Measurements from ENCODE around the gene SPEM3.

Gene SPEM3

DNA sequence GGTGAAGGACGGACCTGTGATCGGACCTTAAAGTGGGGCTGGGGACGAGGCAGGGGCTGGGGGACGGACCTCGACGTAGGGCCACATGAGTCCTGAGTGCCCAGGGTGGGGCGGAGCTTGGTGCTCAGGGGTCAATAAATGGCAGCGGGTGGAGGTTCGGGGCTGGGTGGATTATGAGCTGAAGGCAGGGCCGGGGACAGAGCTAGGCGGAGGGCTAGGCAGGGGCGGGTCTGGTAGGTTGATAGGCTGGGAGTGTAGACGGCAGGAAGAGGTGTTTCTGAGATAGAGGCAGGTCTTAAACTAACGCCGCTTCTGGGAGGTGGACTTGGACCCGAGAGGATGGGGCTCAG is 16.9 kb downstream of the SPEM3 start:
- no peak for DNase-seq (ENCODE audit: low read depth, low spot score)
- Histone ChIP-seq H3K9ac (ENCODE audit: insufficient read length, low read depth) (peak overlapping the region; percentile 50), H3K9me3 (ENCODE audit: insufficient read depth, low read length) (no peaks in the 10 kb centered on the region), H3K27me3 (ENCODE audit: insufficient read depth, insufficient read length) (peaks cover 29% of the 10 kb centered on the region), H3K4me3 (ENCODE audit: insufficient read length, low read depth) (peak overlapping the region; percentile 42), H3K36me3 (ENCODE audit: insufficient read depth, insufficient read length, low read length) (no peaks in the 10 kb centered on the region), H3K4me1 (ENCODE audit: insufficient read depth, insufficient read length) (peaks cover 4% of the 10 kb centered on the region)
- no peak for TF ChIP-seq YY1 (IDR thresholded peaks at IDR 0.05; ENCODE audit: insufficient read depth, insufficient read length)

DNA sequence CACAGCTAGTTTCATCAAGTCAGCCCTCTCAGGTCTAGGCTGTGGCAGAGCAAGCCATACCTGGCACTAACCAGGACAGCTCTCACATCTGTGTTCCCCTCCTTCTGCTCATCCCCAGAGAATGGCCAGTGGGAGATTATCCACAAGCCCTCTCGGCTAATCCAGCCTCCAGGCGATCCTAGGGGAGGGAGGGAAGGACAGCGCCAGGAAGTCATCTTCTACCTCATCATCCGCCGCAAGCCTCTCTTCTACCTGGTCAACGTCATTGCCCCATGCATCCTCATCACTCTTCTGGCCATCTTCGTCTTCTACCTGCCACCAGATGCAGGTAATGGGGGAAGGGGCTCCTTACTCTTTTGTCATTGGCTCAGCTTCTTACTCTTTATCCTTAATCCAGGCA is 19.8 kb downstream of the SPEM3 start:
- Histone ChIP-seq H3K4me3 (ENCODE audit: insufficient read length, low read depth) (no peak overlapping the region), H3K9ac (ENCODE audit: insufficient read length, low read depth) (no peak overlapping the region), H3K9me3 (ENCODE audit: insufficient read depth, low read length) (no peaks in the 10 kb centered on the region), H3K36me3 (ENCODE audit: insufficient read depth, insufficient read length, low read length) (no peaks in the 10 kb centered on the region), H3K4me1 (ENCODE audit: insufficient read depth, insufficient read length) (peaks cover 2% of the 10 kb centered on the region), H3K27me3 (ENCODE audit: insufficient read depth, insufficient read length) (peaks cover 12% of the 10 kb centered on the region)
- no peak for DNase-seq (ENCODE audit: low read depth, low spot score)
- TF ChIP-seq SUZ12 (IDR thresholded peaks at IDR 0.05; ENCODE audit: extremely low read depth, insufficient read depth, insufficient read length) (no peak), YY1 (IDR thresholded peaks at IDR 0.05; ENCODE audit: insufficient read depth, insufficient read length) (no peak), ZNF274 (IDR thresholded peaks at IDR 0.05; ENCODE audit: low read depth, low read length) (no peak)

DNA sequence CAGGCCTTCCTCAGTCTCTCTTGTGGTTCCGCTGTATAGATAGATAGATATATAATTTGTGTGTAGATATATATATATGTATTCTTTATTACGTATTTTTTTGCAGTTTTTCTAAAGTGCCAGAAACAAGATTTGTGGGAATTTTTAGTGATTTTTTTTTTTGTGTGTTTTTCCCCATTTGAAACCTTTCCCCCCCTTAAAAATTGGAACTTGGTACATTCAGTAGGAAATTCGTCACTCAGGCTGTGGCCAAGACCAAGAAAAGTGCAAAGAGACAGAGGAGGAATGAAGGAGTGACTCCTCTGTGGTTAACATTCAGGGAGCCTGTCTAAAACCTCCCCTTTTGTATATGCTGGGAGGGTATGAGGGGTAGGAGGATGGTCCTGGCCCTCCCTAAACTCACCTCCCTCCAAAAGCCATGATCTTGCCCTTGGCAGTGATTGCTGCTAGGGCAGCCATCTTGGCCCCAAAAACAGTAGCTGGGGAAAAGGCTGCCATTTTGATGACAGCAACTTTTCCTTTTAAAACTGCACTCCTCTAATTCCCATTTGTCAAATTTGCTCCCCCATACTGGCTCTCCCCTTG is 31.4 kb downstream of the SPEM3 start:
- Histone ChIP-seq H3K4me1 (ENCODE audit: insufficient read depth, insufficient read length) (peaks cover 10% of the 10 kb centered on the region), H3K36me3 (ENCODE audit: insufficient read depth, insufficient read length, low read length) (peaks cover 18% of the 10 kb centered on the region), H3K27me3 (ENCODE audit: insufficient read depth, insufficient read length) (no peaks in the 10 kb centered on the region), H3K9me3 (ENCODE audit: insufficient read depth, low read length) (no peaks in the 10 kb centered on the region), H3K4me3 (ENCODE audit: insufficient read length, low read depth) (no peak overlapping the region), H3K9ac (ENCODE audit: insufficient read length, low read depth) (no peak overlapping the region)
- DNase-seq (ENCODE audit: low read depth, low spot score): no peak
- TF ChIP-seq SUZ12 (IDR thresholded peaks at IDR 0.05; ENCODE audit: extremely low read depth, insufficient read depth, insufficient read length) (no peak), ZNF274 (IDR thresholded peaks at IDR 0.05; ENCODE audit: low read depth, low read length) (no peak)

DNA sequence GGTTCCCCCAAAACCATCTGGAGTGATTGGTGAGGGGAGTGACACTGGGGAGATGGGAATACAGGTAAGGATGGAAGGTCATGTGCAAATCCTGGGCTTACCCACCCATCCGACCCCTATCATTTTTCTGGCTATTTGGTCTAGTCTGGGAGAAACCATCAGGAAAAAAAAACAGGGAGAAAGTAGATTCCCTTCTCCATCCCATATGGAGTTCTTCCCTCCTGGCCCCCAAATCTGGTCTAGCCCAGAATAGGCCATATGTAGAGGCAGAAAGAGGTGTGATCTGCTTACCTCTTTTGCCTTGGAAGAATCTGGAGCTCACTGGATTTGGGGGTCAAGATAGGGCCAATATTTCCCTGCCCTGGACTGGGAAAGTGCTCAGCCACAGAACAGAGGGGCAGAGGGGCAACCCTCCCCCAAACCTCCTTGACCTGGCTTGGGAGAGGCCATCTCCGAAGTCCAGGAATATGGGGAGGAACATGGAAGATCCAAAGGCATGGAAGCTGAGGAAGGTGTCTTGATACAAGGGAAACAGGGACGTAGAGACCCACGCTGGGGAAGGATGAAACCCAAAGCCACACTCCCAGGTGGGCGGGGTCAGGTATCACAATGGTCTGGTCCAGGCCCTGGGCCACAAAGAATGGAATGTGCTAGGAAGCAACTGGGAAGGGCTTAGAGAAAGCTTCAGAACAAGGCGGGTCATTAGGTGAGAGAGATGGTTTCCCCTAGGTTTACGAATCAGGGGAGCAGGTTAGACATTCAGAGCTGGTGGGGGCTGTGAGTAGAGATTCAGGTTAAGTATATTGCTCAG is 32.4 kb downstream of the SPEM3 start:
- TF ChIP-seq SUZ12 (IDR thresholded peaks at IDR 0.05; ENCODE audit: extremely low read depth, insufficient read depth, insufficient read length) (no peak), ZNF274 (IDR thresholded peaks at IDR 0.05; ENCODE audit: low read depth, low read length) (no peak), YY1 (IDR thresholded peaks at IDR 0.05; ENCODE audit: insufficient read depth, insufficient read length) (no peak)
- no peak overlapping the region for H3K9ac ChIP-seq (ENCODE audit: insufficient read length, low read depth)
- H3K4me1 ChIP-seq (ENCODE audit: insufficient read depth, insufficient read length): peaks cover 13% of the 10 kb centered on the region
- H3K27me3 ChIP-seq (ENCODE audit: insufficient read depth, insufficient read length): no peaks in the 10 kb centered on the region
- no peak overlapping the region for H3K4me3 ChIP-seq (ENCODE audit: insufficient read length, low read depth)
- peaks cover 22% of the 10 kb centered on the region for H3K36me3 ChIP-seq (ENCODE audit: insufficient read depth, insufficient read length, low read length)
- DNase-seq (ENCODE audit: low read depth, low spot score): no peak
- H3K9me3 ChIP-seq (ENCODE audit: insufficient read depth, low read length): no peaks in the 10 kb centered on the region

DNA sequence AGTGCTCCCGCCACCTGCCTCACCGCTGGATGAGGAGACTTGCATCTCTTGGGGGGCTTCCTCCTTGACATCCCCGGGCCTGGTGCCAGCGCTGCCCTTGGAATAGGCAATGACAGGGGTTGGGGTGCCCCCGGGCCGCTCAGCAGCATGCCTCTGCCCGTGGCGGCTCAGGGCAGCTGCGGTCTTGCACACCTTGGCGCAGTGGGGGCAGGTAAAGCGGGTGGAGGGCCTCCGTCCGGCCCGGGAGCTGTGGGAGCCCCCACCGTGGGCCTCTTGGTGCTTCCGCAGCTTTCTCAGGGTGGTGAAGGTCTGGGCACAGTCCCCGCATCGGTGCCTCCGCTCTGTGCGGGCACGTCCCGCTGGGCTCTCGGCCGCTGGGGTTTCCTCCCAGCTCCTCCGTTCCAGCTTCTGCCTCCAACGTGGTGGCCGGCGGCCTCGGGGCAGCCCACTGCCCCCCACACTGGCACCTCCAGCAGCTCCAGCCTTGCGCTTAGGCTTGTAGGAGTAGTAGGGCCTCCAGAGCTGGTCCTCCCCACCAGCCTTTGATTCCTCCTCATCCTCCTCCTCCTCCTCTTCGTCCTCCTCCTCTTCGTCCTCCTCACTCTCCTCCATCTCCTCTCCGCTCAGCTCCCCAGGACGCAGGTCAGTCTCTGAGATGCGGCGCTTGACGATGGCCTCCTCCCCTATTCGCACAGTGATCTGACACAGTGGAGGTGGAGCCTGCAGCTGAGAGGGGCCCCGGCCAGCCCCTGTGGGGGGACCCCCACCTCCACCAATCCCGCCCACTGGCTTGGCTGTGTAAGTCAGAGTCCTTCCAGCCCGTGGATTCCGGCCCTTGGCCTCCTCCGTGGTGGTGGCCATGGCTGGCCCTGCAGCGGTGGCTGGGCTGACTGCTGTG is 34.1 kb downstream of the SPEM3 start:
- H3K4me1 ChIP-seq (ENCODE audit: insufficient read depth, insufficient read length): peaks cover 10% of the 10 kb centered on the region
- H3K9me3 ChIP-seq (ENCODE audit: insufficient read depth, low read length): no peaks in the 10 kb centered on the region
- no peak overlapping the region for H3K9ac ChIP-seq (ENCODE audit: insufficient read length, low read depth)
- H3K36me3 ChIP-seq (ENCODE audit: insufficient read depth, insufficient read length, low read length): peaks cover 30% of the 10 kb centered on the region
- TF ChIP-seq YY1 (IDR thresholded peaks at IDR 0.05; ENCODE audit: insufficient read depth, insufficient read length): no peak
- no peak overlapping the region for H3K4me3 ChIP-seq (ENCODE audit: insufficient read length, low read depth)
- no peak for DNase-seq (ENCODE audit: low read depth, low spot score)
- H3K27me3 ChIP-seq (ENCODE audit: insufficient read depth, insufficient read length): no peaks in the 10 kb centered on the region

DNA sequence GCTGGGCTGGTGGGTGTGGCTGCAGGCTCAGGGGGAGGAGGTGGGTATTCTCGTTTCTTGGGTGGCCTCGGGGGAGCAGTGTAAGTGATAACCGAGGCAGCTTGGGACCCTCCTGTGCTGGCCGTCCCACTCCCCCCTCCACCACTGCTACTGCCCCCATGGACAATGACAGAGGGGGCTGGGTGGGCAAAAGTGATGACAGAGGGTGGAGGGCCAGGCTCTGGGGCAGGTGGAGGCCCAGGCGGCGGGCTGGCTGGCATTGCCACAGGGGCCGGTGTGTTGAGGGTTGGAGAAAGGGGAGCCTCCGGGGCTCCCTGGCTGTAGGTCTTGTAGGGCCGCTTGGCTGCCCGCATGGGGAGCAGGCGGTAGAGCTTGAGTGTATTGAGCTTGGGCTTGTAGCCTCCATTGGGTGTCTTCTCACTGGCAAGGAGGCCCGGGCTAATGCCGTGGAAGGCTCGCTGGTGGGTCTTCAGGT is 34.8 kb downstream of the SPEM3 start:
- TF ChIP-seq YY1 (IDR thresholded peaks at IDR 0.05; ENCODE audit: insufficient read depth, insufficient read length): no peak
- no peak for TF ChIP-seq SUZ12 (IDR thresholded peaks at IDR 0.05; ENCODE audit: extremely low read depth, insufficient read depth, insufficient read length)
- no peak for TF ChIP-seq ZNF274 (IDR thresholded peaks at IDR 0.05; ENCODE audit: low read depth, low read length)
- no peak overlapping the region for H3K9ac ChIP-seq (ENCODE audit: insufficient read length, low read depth)
- no peaks in the 10 kb centered on the region for H3K27me3 ChIP-seq (ENCODE audit: insufficient read depth, insufficient read length)
- peaks cover 10% of the 10 kb centered on the region for H3K4me1 ChIP-seq (ENCODE audit: insufficient read depth, insufficient read length)
- no peak overlapping the region for H3K4me3 ChIP-seq (ENCODE audit: insufficient read length, low read depth)
- H3K9me3 ChIP-seq (ENCODE audit: insufficient read depth, low read length): no peaks in the 10 kb centered on the region
- DNase-seq (ENCODE audit: low read depth, low spot score): no peak
- peaks cover 30% of the 10 kb centered on the region for H3K36me3 ChIP-seq (ENCODE audit: insufficient read depth, insufficient read length, low read length)

DNA sequence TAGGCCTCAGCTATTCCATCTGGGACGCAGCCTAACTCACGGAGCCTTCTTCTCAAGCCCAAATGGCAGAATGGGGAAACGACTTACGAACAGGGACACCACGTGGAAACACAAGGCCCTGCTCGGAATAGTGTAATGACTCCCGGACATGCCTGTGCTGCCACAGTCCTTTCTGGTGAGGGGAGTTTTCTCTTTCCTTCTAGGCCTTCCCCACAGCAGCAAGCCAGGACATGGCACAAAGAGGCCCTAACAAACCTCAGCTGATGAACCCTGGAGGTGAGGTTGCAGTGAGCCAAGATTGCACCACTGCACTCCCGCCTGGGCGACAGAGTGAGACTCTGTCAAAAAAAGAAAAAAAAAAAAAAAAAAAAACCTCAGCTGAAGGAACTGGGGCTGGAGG is 35.4 kb downstream of the SPEM3 start:
- Histone ChIP-seq H3K4me3 (ENCODE audit: insufficient read length, low read depth) (no peak overlapping the region), H3K27me3 (ENCODE audit: insufficient read depth, insufficient read length) (no peaks in the 10 kb centered on the region), H3K9me3 (ENCODE audit: insufficient read depth, low read length) (no peaks in the 10 kb centered on the region), H3K36me3 (ENCODE audit: insufficient read depth, insufficient read length, low read length) (peaks cover 30% of the 10 kb centered on the region), H3K9ac (ENCODE audit: insufficient read length, low read depth) (no peak overlapping the region), H3K4me1 (ENCODE audit: insufficient read depth, insufficient read length) (peaks cover 10% of the 10 kb centered on the region)
- DNase-seq (ENCODE audit: low read depth, low spot score): no peak
- TF ChIP-seq YY1 (IDR thresholded peaks at IDR 0.05; ENCODE audit: insufficient read depth, insufficient read length) (no peak), SUZ12 (IDR thresholded peaks at IDR 0.05; ENCODE audit: extremely low read depth, insufficient read depth, insufficient read length) (no peak), ZNF274 (IDR thresholded peaks at IDR 0.05; ENCODE audit: low read depth, low read length) (no peak)

All from NT2/D1 (cell line).